ENCODE results near the gene GOT2.

DNA sequence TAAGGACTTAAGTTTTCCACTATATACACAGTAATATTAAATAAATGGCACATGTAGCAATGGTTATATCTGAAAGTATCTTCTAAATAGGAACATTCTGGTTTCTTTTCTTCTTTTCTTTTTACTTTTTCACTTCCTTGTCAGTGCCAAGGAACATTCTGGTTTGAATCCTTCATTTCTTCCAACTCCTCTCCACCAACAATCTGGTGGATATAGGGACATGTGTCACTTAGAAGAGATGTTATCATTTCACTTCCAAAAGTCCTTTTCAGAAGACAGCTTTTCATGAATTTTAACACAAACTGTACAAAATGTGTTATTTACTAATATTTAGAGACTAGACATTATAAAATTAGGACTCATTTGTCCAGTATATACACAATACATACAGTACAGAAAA lies 7.9 kb upstream of the GOT2 start:
- TF ChIP-seq TAF1 (IDR thresholded peaks at IDR 0.05; ENCODE audit: borderline replicate concordance, low read depth, low read length) (no peak), POLR2AphosphoS5 (IDR thresholded peaks at IDR 0.05; ENCODE audit: low read depth, low read length) (no peak), POLR2A (IDR thresholded peaks at IDR 0.05; ENCODE audit: low read depth, low read length) (no peak)

Measured in GM12892 (cell line).